Epithelial cell of esophagus (primary cell): Measurements from ENCODE around the gene POC1A.

Source experiments
- DNase-seq: peaks from one replicate; pipeline ENCODE4 v3.0.0; 2010; ENCODE audit warnings: low read depth
- H3K4me3 ChIP-seq: 2 replicates; pipeline ENCODE4 v1.5.1; 2011; ENCODE audit warnings: mild to moderate bottlenecking, low read length, control low read depth
- CTCF ChIP-seq: IDR thresholded peaks from 2 replicates; pipeline ENCODE4 v1.5.1; 2011; ENCODE audit warnings: low read depth, mild to moderate bottlenecking, low read length, control low read depth, inconsistent platforms; ENCODE audit not compliant: insufficient read depth; ENCODE audit errors: missing control alignments

Gene POC1A

GRCh38 chr3:52039846-52040245, 114.4 kb downstream of the POC1A start:
- no peak overlapping the region for H3K4me3 ChIP-seq
- no peak for TF ChIP-seq CTCF
- DNase-seq: peak; percentile 59

GRCh38 chr3:52039426-52039825, 114.8 kb downstream of the POC1A start:
- TF ChIP-seq CTCF: no peak
- H3K4me3 ChIP-seq: no peak overlapping the region
- no peak for DNase-seq

GRCh38 chr3:52038227-52038626, 116.0 kb downstream of the POC1A start:
- no peak overlapping the region for H3K4me3 ChIP-seq
- DNase-seq: peak; percentile 82
- TF ChIP-seq CTCF: no peak

GRCh38 chr3:52037291-52037690, 116.9 kb downstream of the POC1A start:
- H3K4me3 ChIP-seq: no peak overlapping the region
- no peak for TF ChIP-seq CTCF
- DNase-seq: no peak

GRCh38 chr3:52036829-52037228, 117.4 kb downstream of the POC1A start:
- no peak overlapping the region for H3K4me3 ChIP-seq
- DNase-seq: no peak
- TF ChIP-seq CTCF: peak; percentile 13

GRCh38 chr3:52036222-52036694, 118.0 kb downstream of the POC1A start:
- H3K4me3 ChIP-seq: no peak overlapping the region
- DNase-seq: no peak
- no peak for TF ChIP-seq CTCF

GRCh38 chr3:52034651-52035050, 119.6 kb downstream of the POC1A start:
- DNase-seq: no peak
- H3K4me3 ChIP-seq: no peak overlapping the region
- TF ChIP-seq CTCF: no peak
